Naive B cell (primary cell): ENCODE measurements around the gene ITCH. TPM values are rescaled to one million over a fixed set of nuclear protein-coding genes. Genes with fewer than 3 reads are reported as not detected.

Source experiments
- ATAC-seq, 2 donors: fragments of 150-1000 bp; cut with Tn5 transposase; 2 replicates each; pipeline ENCODE4 v1.10.0; 2021; ENCODE audit warnings: low read depth in 2 of 2, mild to moderate bottlenecking in 2 of 2, moderate library complexity in 2 of 2
- DNase-seq: peaks from one replicate; pipeline ENCODE4 v3.0.0; 2022
- H3K27ac Mint-ChIP-seq, 6 donors: one replicate each; pipeline ENCODE4 v1.8.0; 2020 to 2022; ENCODE audit warnings: mild to moderate bottlenecking in 6 of 6, mixed read lengths in 6 of 6, moderate library complexity in 5 of 6, inconsistent platforms in 2 of 6
- H3K27me3 Mint-ChIP-seq, 3 donors: one replicate each; pipeline ENCODE4 v1.8.0; 2021 to 2022; ENCODE audit warnings: mixed read lengths in 3 of 3, mild to moderate bottlenecking in 1 of 3
- H3K36me3 Mint-ChIP-seq, 2 donors: one replicate each; pipeline ENCODE4 v1.8.0; 2020 to 2022; ENCODE audit warnings: mixed read lengths in 2 of 2, inconsistent platforms in 1 of 2, mild to moderate bottlenecking in 1 of 2
- H3K4me1 Mint-ChIP-seq, 3 donors: one replicate each; pipeline ENCODE4 v1.8.0; 2020 to 2022; ENCODE audit warnings: mixed read lengths in 3 of 3, inconsistent platforms in 1 of 3, mild to moderate bottlenecking in 1 of 3, moderate library complexity in 1 of 3
- H3K4me3 Mint-ChIP-seq, 8 donors: one replicate each; pipeline ENCODE4 v1.8.0; 2020 to 2022; ENCODE audit warnings: mild to moderate bottlenecking in 8 of 8, mixed read lengths in 8 of 8, moderate library complexity in 8 of 8, inconsistent platforms in 2 of 8
- H3K9me3 Mint-ChIP-seq, 7 donors: one replicate each; pipeline ENCODE4 v1.8.0; 2020 to 2022; ENCODE audit warnings: mixed read lengths in 7 of 7, mild to moderate bottlenecking in 5 of 7, inconsistent platforms in 2 of 7, moderate library complexity in 1 of 7
- polyA plus RNA-seq, 6 donors: library from polyadenylated mRNA; unstranded; fragments of 300-500 nt; fragmentation: Illumina TruSeq; gene quantifications; one replicate each; pipeline ENCODE4 v1.2.3, GENCODE V29; 2021; ENCODE audit warnings: low read depth in 6 of 6

ITCH gene
- polyA plus RNA-seq, 6 donors from 2014 or later, result 8.1 to 36.0 (median 25.3) TPM

- H3K4me3 Mint-ChIP-seq, result peak overlapping the region in 4 of 8 donors; percentile 49 to 87 (median 68)
- peaks cover 14 to 27% (median 20%) of the 10 kb centered on the region in 3 donors for H3K4me1 Mint-ChIP-seq
- no peaks in the 10 kb centered on the region for H3K36me3 Mint-ChIP-seq
- H3K9me3 Mint-ChIP-seq, result no peaks in the 10 kb centered on the region
- no peaks in the 10 kb centered on the region for H3K27me3 Mint-ChIP-seq
- peak overlapping the region in 5 of 6 donors; percentile 82 to 96 (median 90) for H3K27ac Mint-ChIP-seq
- no peak for ATAC-seq
- DNase-seq, result no peak
Measured at GRCh38 chr20:34560614-34561013, 197.5 kb downstream of the ITCH start.

Other genes starting within 250 kb of the ITCH start
- under 1 TPM in 1 of 6 donors, not detected in 5; 0.82 TPM for gene ASIP, start 121.8 kb upstream of the ITCH start, polyA plus RNA-seq
- 10 to 100 TPM; 32.1 to 46.8 (median 34.5) TPM for gene AHCY, start 59.9 kb upstream of the ITCH start, polyA plus RNA-seq
- 100 to 1,000 TPM; 216 to 265 (median 253) TPM for gene DYNLRB1, start 153.1 kb downstream of the ITCH start, polyA plus RNA-seq
- 1 to 10 TPM in 4 of 6 donors, under 1 TPM in 2; 0.49 to 3.5 (median 1.8) TPM for gene MAP1LC3A, start 195.4 kb downstream of the ITCH start, polyA plus RNA-seq